Heart right ventricle (tissue), 16 donors: ENCODE measurements around the gene RNF212B. TPM values are rescaled to one million over a fixed set of nuclear protein-coding genes. Genes with fewer than 3 reads are reported as not detected.

Source experiments
- ATAC-seq, 8 donors: fragments of 200-7000 bp; cut with Tn5 transposase; one replicate each; pipeline ENCODE4 v1.9.1; 2020; ENCODE audit warnings: mild to moderate bottlenecking in 8 of 8, moderate library complexity in 8 of 8, moderate number of reproducible peaks in 1 of 8
- DNase-seq, 2 donors: peaks; one replicate each; pipeline ENCODE4 v3.0.0-alpha.2; 2020
- H3K27ac ChIP-seq, 10 donors: fragments of 200-600 bp; sonication (generic) in 2 of 10; one replicate each; pipeline versions ENCODE4 v1.5.0 to v1.8.0; 2020 to 2022; ENCODE audit warnings: mild to moderate bottlenecking in 3 of 10
- H3K27me3 ChIP-seq, 7 donors: fragments of 200-600 bp; one replicate each; pipeline ENCODE4 v1.8.0; 2021 to 2022; ENCODE audit warnings: mild to moderate bottlenecking in 2 of 7
- H3K36me3 ChIP-seq, 9 donors: fragments of 200-600 bp; sonication (generic) in 1 of 9; one replicate each; pipeline versions ENCODE4 v1.5.0 to v1.8.0; 2020 to 2022; ENCODE audit warnings: mild to moderate bottlenecking in 2 of 9
- H3K4me1 ChIP-seq, 9 donors: fragments of 200-600 bp; sonication (generic) in 1 of 9; one replicate each; pipeline versions ENCODE4 v1.5.0 to v1.8.0; 2020 to 2022; ENCODE audit warnings: mild to moderate bottlenecking in 4 of 9
- H3K4me3 ChIP-seq, 10 donors: fragments of 200-600 bp; sonication (generic) in 2 of 10; one replicate each; pipeline versions ENCODE4 v1.5.0 to v1.8.0; 2020 to 2022; ENCODE audit warnings: mild to moderate bottlenecking in 7 of 10, moderate library complexity in 2 of 10
- H3K9me3 ChIP-seq, 11 donors: fragments of 200-600 bp in 10 of 11; sonication (generic) in 2 of 11; one replicate each; pipeline versions ENCODE4 v1.5.0 to v1.8.0; 2013 to 2022; ENCODE audit warnings: mild to moderate bottlenecking in 2 of 11, control low read depth in 1 of 11, moderate library complexity in 1 of 11
- WGBS, 2 donors: extraction: QIAGEN DNeasy Blood & Tissue Kit; methylation state at CpG; one replicate each; pipeline ENCODE4 v1.1.7; 2013; ENCODE audit warnings: inconsistent platforms in 1 of 2; 5-methylcytosine and 5-hydroxymethylcytosine counted together
- intact Hi-C, 10 donors: fragments of 100-400 bp; cut with DNase I; formaldehyde crosslinking; loops; one replicate each; pipeline versions ENCODE4 v1.11.1 to v1.14.2; 2022
- polyA plus RNA-seq, 2 donors: library from polyadenylated mRNA; stranded (reverse); fragments of 200-250 nt; gene quantifications; one replicate each; pipeline ENCODE4 v1.2.3, GENCODE V29; 2013
- total RNA-seq, 10 donors: library from RNA; stranded (reverse); fragmentation: NEBNext Ultra II Directional in 3 of 10; extraction: Animal tissue kit (Norgen Biotek cat#: 25700) in 3 of 10; gene quantifications; one replicate each; pipeline versions ENCODE4 v1.2.1 to v1.2.4, GENCODE V29; 2021 to 2023
- TF ChIP-seq, protein P1 (sequence below), 9 donors: fragments of 200-600 bp; sonication (generic) in 2 of 9; IDR thresholded peaks; one replicate each; pipeline versions ENCODE4 v1.5.0 to v1.8.0; 2021 to 2022; ENCODE audit warnings: antibody characterized with exemption in 9 of 9, mild to moderate bottlenecking in 5 of 9, moderate library complexity in 1 of 9
- donor health status: Arrhythmogenic right ventricular cardiomyopathy.
- donor health status: ischemic (EF 13 %, LVEDD 7.1; RV severe dilation, severe dysfunction).
- donor health status: healthy with polysubstance abuse.
- donor health status: DM: no; HTN: yes; CAD: no.
- donor health status: DM: no; HTN: no; CAD: no.
- donor health status: ischemic (EF 25% LVEDD 6.9; RV normal size, moderate dysfunction).
- donor health status: ischemic (EF 25% LVEDD 5.7; RV mildly dilated, moderate dysfunction).
- donor health status: healthy.
- donor health status: DM: yes; HTN: yes; CAD: no.
- donor health status: Ischemic cardiomyopathy.
- donor health status: ischemic (EF 35%, LVEDD 5.7; RV mildly dilated, moderate dysfunction).
- donor health status: nonischemic (EF 11% LVEDD 7.7; RV severe dilation, severe dysfunction).
- donor health status: DM: yes; HTN: yes; CAD: no.
- donor health status: PGD.
- donor health status: ischemic (EF 29% LVEDD 5.4; RV normal size, mild dysfunction).
- donor health status: nonischemic (EF 23%, LVEDD 6.1; RV moderate dilation, normal function).

The RNF212B gene
- total and polyA plus RNA-seq, 12 donors: not detected

DNA sequence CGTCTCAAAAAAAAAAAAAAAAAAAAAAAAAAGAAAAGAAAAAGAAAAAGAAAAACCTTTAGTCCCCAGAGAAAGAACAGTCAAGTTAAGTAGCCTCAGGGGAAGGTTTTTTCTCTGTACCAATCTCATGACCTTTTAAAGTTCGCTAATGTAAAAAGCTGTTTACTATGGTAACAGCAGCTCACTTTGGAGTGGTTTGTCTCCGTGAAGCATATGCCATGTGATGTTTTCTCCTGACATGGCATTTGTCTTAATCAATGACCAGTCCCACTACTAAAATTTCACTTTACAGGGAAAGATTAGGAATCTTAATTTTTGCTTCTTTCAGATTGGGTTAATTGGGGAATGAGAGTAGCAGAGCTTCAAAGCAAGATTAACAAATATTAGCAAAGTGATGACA lies 4.3 kb downstream of the RNF212B start:
- Histone ChIP-seq H3K4me1 (peaks cover 0 to 10% (median 2%) of the 10 kb centered on the region in 9 donors), H3K27me3 (peaks cover 0 to 4% (median 0%) of the 10 kb centered on the region in 7 donors), H3K27ac (no peak overlapping the region), H3K36me3 (no peaks in the 10 kb centered on the region), H3K4me3 (no peak overlapping the region), H3K9me3 (no peaks in the 10 kb centered on the region)
- no peak for DNase-seq
- ATAC-seq: no peak
- TF ChIP-seq, protein P1, sequence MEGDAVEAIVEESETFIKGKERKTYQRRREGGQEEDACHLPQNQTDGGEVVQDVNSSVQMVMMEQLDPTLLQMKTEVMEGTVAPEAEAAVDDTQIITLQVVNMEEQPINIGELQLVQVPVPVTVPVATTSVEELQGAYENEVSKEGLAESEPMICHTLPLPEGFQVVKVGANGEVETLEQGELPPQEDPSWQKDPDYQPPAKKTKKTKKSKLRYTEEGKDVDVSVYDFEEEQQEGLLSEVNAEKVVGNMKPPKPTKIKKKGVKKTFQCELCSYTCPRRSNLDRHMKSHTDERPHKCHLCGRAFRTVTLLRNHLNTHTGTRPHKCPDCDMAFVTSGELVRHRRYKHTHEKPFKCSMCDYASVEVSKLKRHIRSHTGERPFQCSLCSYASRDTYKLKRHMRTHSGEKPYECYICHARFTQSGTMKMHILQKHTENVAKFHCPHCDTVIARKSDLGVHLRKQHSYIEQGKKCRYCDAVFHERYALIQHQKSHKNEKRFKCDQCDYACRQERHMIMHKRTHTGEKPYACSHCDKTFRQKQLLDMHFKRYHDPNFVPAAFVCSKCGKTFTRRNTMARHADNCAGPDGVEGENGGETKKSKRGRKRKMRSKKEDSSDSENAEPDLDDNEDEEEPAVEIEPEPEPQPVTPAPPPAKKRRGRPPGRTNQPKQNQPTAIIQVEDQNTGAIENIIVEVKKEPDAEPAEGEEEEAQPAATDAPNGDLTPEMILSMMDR (IDR thresholded peaks at IDR 0.05): no peak
- intact Hi-C loops: no loop called here
- WGBS, 2 donors: 81 to 83% methylated on average over 2 of the region's 3 CpGs

DNA sequence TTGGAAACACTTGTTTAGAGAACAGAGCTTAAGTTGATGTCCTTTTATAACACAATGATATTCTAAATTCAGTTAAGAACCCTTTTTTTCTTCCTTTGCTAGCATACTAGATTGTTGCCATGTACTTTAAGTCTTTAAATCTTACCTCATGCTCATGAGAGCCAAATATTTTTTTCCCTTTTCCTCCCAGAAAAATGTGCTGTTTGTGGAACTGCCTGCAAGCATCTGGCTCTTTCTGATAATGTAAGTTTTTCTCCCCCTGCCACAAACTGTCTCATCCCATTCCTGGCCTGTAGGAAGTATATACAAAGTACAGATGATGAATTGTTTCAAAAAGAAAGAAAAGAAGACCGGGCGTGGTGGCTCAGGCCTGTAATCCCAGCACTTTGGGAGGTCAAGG lies 5.3 kb downstream of the RNF212B start:
- H3K4me1 ChIP-seq: peaks cover 0 to 2% (median 0%) of the 10 kb centered on the region in 9 donors
- 72 to 94% methylated on average over 2 of the region's 2 CpGs for WGBS, 2 donors
- H3K27ac ChIP-seq: no peak overlapping the region

DNA sequence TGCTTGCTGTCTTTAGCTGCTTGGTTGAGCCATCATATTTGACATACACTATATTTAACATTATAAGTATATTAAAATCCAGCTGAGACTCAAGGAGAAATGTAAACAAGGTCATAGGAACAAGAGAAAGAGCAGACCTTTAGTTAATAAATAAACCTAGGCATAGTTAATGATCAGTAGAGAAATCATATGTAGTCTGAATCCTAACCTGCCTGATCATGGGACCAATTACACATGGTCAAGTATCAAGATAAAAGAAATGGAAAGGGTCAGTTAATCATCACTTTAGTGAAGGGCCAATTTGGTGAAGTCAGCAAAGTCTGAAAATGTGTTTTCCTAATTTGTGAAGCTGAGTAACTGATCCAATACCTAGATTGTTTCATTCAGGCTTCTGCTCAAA lies 7.5 kb downstream of the RNF212B start:
- H3K27me3 ChIP-seq: peaks cover 0 to 3% (median 0%) of the 10 kb centered on the region in 7 donors
- no peaks in the 10 kb centered on the region for H3K36me3 ChIP-seq
- H3K4me1 ChIP-seq: no peaks in the 10 kb centered on the region
- DNase-seq: no peak
- TF ChIP-seq, protein P1 (IDR thresholded peaks at IDR 0.05): no peak
- no peak overlapping the region for H3K4me3 ChIP-seq
- no peak for ATAC-seq
- intact Hi-C loops: no loop called here
- H3K9me3 ChIP-seq: no peaks in the 10 kb centered on the region
- no peak overlapping the region for H3K27ac ChIP-seq

More for the DNA sequence above, 5.3 kb downstream of the RNF212B start:
- no peaks in the 10 kb centered on the region for H3K36me3 ChIP-seq
- TF ChIP-seq, protein P1 (IDR thresholded peaks at IDR 0.05): no peak
- no peak for DNase-seq
- no peaks in the 10 kb centered on the region for H3K27me3 ChIP-seq
- no peak overlapping the region for H3K4me3 ChIP-seq
- no peaks in the 10 kb centered on the region for H3K9me3 ChIP-seq
- intact Hi-C loops: no loop called here
- ATAC-seq: no peak

- DNase-seq (no peak), ATAC-seq (no peak)
- TF ChIP-seq, protein P1 (IDR thresholded peaks at IDR 0.05): no peak
- no peak overlapping the region for H3K4me3 ChIP-seq
- no peaks in the 10 kb centered on the region for H3K9me3 ChIP-seq
- peaks cover 0 to 12% (median 3%) of the 10 kb centered on the region in 7 donors for H3K27me3 ChIP-seq
- H3K36me3 ChIP-seq: no peaks in the 10 kb centered on the region
- H3K4me1 ChIP-seq: no peaks in the 10 kb centered on the region
- 88 to 95% methylated on average over 7 of the region's 7 CpGs for WGBS, 2 donors
- H3K27ac ChIP-seq: no peak overlapping the region
- intact Hi-C loops: no loop called here
These were observed 10.9 kb downstream of the RNF212B start for GRCh38 chr14:23248601-23249000.
